GM12878 (cell line): ENCODE results near the gene TBPL2. TPM values are rescaled to one million over a fixed set of nuclear protein-coding genes. Genes with fewer than 3 reads are reported as not detected.

Experiments used
- ATAC-seq: fragments of 200-7000 bp; cut with Tn5 transposase; 3 replicates; pipeline ENCODE4 v1.9.1; 2020; ENCODE audit warnings: mild to moderate bottlenecking, moderate library complexity
- BruUV-seq: library from RNA; stranded (reverse); fragments of 400-500 nt; replicated peaks from 2 replicates; lab custom pipeline; 2021; lab: Mats Ljungman, UMichigan
- CTCF ChIA-PET: fragments of 300-600 bp; sonication (Branson Sonifier 250); formaldehyde crosslinking; extraction: SDS; loops from one replicate; lab custom pipeline; 2021; ENCODE audit warnings: inconsistent platforms; lab: Yijun Ruan, JAX
- POLR2A ChIA-PET: fragments of 350-600 bp; formaldehyde crosslinking; extraction: SDS; loops from one replicate; lab custom pipeline; 2021; ENCODE audit warnings: inconsistent platforms; lab: Charles Lee
- RAD21 ChIA-PET: fragments of 300-600 bp; sonication (Branson Sonifier 250); formaldehyde crosslinking; loops from one replicate; lab custom pipeline; 2023; ENCODE audit warnings: antibody characterized with exemption; ENCODE audit not compliant: unreplicated experiment; lab: Charles Lee
- SMC1A ChIA-PET: fragments of 300-600 bp; sonication (Branson Sonifier 250); formaldehyde crosslinking; loops from one replicate; lab custom pipeline; 2023; ENCODE audit not compliant: unreplicated experiment, uncharacterized antibody; lab: Charles Lee
- DNase-seq: peaks from one replicate; pipeline ENCODE4 v3.0.0-alpha.2; 2011; ENCODE audit warnings: low read depth, low spot score
- FAIRE-seq: peaks from 3 replicates; lab custom pipeline; 2011; peaks lifted over from hg19 to GRCh38; lab: Jason Lieb, UNC
- H2AFZ ChIP-seq: 2 replicates; pipeline ENCODE4 v1.6.0; 2011; ENCODE audit warnings: low read depth, low read length, control low read depth; ENCODE audit not compliant: control insufficient read depth
- H3K27ac ChIP-seq: 2 replicates; pipeline ENCODE4 v1.5.1; 2011; ENCODE audit warnings: control low read depth; ENCODE audit not compliant: control insufficient read depth, insufficient read depth
- H3K27me3 ChIP-seq, 2 experiments: replicated peaks in 1 of 2; 2 replicates each; pipeline versions ENCODE4 v1.6.0 to v1.6.1; 2011; ENCODE audit warnings: low read length in 1 of 2; ENCODE audit not compliant: control insufficient read depth in 2 of 2, insufficient read depth in 2 of 2
- H3K36me3 ChIP-seq, 2 experiments: 2 replicates each; pipeline ENCODE4 v1.5.1; 2011; ENCODE audit warnings: low read length in 1 of 2; ENCODE audit not compliant: control insufficient read depth in 2 of 2, insufficient read depth in 2 of 2
- H3K4me1 ChIP-seq: 2 replicates; pipeline ENCODE4 v1.6.1; 2011; ENCODE audit warnings: mild to moderate bottlenecking, low read length, moderate library complexity, mixed read lengths; ENCODE audit not compliant: control insufficient read depth, insufficient read depth
- H3K4me2 ChIP-seq: 2 replicates; pipeline ENCODE4 v1.6.0; 2011; ENCODE audit warnings: control low read depth; ENCODE audit not compliant: control insufficient read depth, insufficient read depth
- H3K4me3 ChIP-seq: fragments of 200-600 bp; sonication (generic); 2 replicates; pipeline ENCODE4 v1.5.1; 2016
- H3K79me2 ChIP-seq: 2 replicates; pipeline ENCODE4 v1.6.0; 2011; ENCODE audit warnings: low read length; ENCODE audit not compliant: control insufficient read depth, insufficient read depth
- H3K9ac ChIP-seq: 2 replicates; pipeline ENCODE4 v1.8.0; 2011; ENCODE audit warnings: low read length, control low read depth, mixed read lengths; ENCODE audit not compliant: control insufficient read depth, insufficient read depth
- H3K9me3 ChIP-seq: replicated peaks from 3 replicates; pipeline ENCODE4 v1.5.1; 2011; ENCODE audit warnings: mild to moderate bottlenecking, low read length; ENCODE audit not compliant: control insufficient read depth, insufficient read depth
- H4K20me1 ChIP-seq: 2 replicates; pipeline ENCODE4 v1.6.0; 2011; ENCODE audit not compliant: control insufficient read depth, insufficient read depth
- ASH2L ChIP-seq: fragments of 300-600, 200-600 bp; sonication (generic); IDR thresholded peaks from 2 replicates; pipeline ENCODE4 v1.6.1; 2017; ENCODE audit warnings: low read depth, mild to moderate bottlenecking, borderline replicate concordance
- BACH1 ChIP-seq: fragments of 450-650 bp; IDR thresholded peaks from 2 replicates; pipeline ENCODE4 v1.6.1; 2017; ENCODE audit warnings: mild to moderate bottlenecking, borderline replicate concordance
- BCLAF1 ChIP-seq: fragments of 450-650 bp; IDR thresholded peaks from 2 replicates; pipeline ENCODE4 v1.6.1; 2017; ENCODE audit warnings: antibody characterized with exemption, mild to moderate bottlenecking, moderate library complexity
- E2F4 ChIP-seq: IDR thresholded peaks from 2 replicates; pipeline ENCODE4 v1.6.1; 2012; ENCODE audit warnings: low read depth, low read length, improper control_type of control experiment
- EZH2 ChIP-seq: IDR thresholded peaks from 2 replicates; pipeline ENCODE4 v1.6.1; 2012; ENCODE audit warnings: low read depth, mild to moderate bottlenecking, control low read depth, inconsistent platforms, low read length, borderline replicate concordance; ENCODE audit not compliant: control insufficient read depth
- IRF5 ChIP-seq: fragments of 450-650 bp; IDR thresholded peaks from 2 replicates; pipeline ENCODE4 v1.6.1; 2017; ENCODE audit warnings: borderline replicate concordance
- KLF5 ChIP-seq: fragments of 450-650 bp; IDR thresholded peaks from 2 replicates; pipeline ENCODE4 v1.6.1; 2014; ENCODE audit warnings: mild to moderate bottlenecking; ENCODE audit not compliant: partially characterized antibody
- LARP7 ChIP-seq: fragments of 450-650 bp; IDR thresholded peaks from 2 replicates; pipeline ENCODE4 v1.6.1; 2017; ENCODE audit warnings: mild to moderate bottlenecking
- MEF2B ChIP-seq: fragments of 450-650 bp; IDR thresholded peaks from 2 replicates; pipeline ENCODE4 v1.6.1; 2018; ENCODE audit warnings: mild to moderate bottlenecking, moderate library complexity; ENCODE audit not compliant: partially characterized antibody, poor library complexity, severe bottlenecking
- MYC ChIP-seq: IDR thresholded peaks from 2 replicates; pipeline ENCODE4 v1.6.1; 2011; ENCODE audit warnings: mild to moderate bottlenecking, low read length, moderate library complexity, inconsistent platforms; ENCODE audit not compliant: insufficient read depth, insufficient replicate concordance, insufficient read length, severe bottlenecking
- NFXL1 ChIP-seq: fragments of 450-650 bp; IDR thresholded peaks from 2 replicates; pipeline ENCODE4 v1.6.1; 2017; ENCODE audit warnings: antibody characterized with exemption, mild to moderate bottlenecking, borderline replicate concordance
- POLR2AphosphoS2 ChIP-seq: IDR thresholded peaks from 2 replicates; pipeline ENCODE4 v1.6.1; 2011; ENCODE audit warnings: low read depth, mild to moderate bottlenecking, low read length, improper control_type of control experiment, moderate library complexity
- RB1 ChIP-seq: fragments of 450-650 bp; formaldehyde crosslinking; IDR thresholded peaks from 2 replicates; pipeline ENCODE4 v1.6.1; 2017; ENCODE audit warnings: mild to moderate bottlenecking, borderline replicate concordance
- SPI1 ChIP-seq: IDR thresholded peaks from 2 replicates; pipeline ENCODE4 v1.6.1; 2011; ENCODE audit warnings: low read depth, mild to moderate bottlenecking, low read length, moderate library complexity, borderline replicate concordance; ENCODE audit not compliant: insufficient read depth
- STAT1 ChIP-seq: fragments of 450-650 bp; conservative IDR thresholded peaks from 2 replicates; pipeline ENCODE4 v1.6.1; 2014; ENCODE audit warnings: antibody characterized with exemption, mild to moderate bottlenecking
- TAF1 ChIP-seq: IDR thresholded peaks from 2 replicates; pipeline ENCODE4 v1.6.1; 2011; ENCODE audit warnings: mild to moderate bottlenecking, low read depth, low read length, borderline replicate concordance
- WRNIP1 ChIP-seq: IDR thresholded peaks from 2 replicates; pipeline ENCODE4 v1.6.1; 2011; ENCODE audit warnings: low read depth, low read length, improper control_type of control experiment, borderline replicate concordance
- WGBS: methylation state at CpG from one replicate; pipeline ENCODE4 v1.1.6; 2016; ENCODE audit warnings: low lambda C conversion rate; ENCODE audit not compliant: insufficient replicate concordance, insufficient coverage; ENCODE audit errors: missing lambda C conversion rate; 5-methylcytosine and 5-hydroxymethylcytosine counted together
- in situ Hi-C: fragments of 300-500 bp; cut with MboI; formaldehyde crosslinking; loops from 9 replicates; pipeline ENCODE4 v1.14.3; 2018; ENCODE audit warnings: mixed read lengths
- intact Hi-C: fragments of 100-400 bp; cut with micrococcal nuclease; formaldehyde crosslinking; loops from one replicate; pipeline ENCODE4 v1.14.2; 2022; ENCODE audit not compliant: unreplicated experiment
- polyA plus RNA-seq, 11 experiments: library from polyadenylated mRNA; depleted of rRNA in 4 of 11; unstranded in 6 of 11; stranded (reverse) in 5 of 11; fragments of >200 nt; fragmentation: Nextera tagmentation in 4 of 11; fragmentation: Illumina TruSeq in 1 of 11; extraction: Ambion mirVana in 4 of 11; extraction: Trizol in 1 of 11; gene quantifications; 1 replicate in 1 of 11; 2 replicates in 10 of 11; pipeline versions ENCODE4 v1.2.1 to v1.2.3, GENCODE V29; 2011 to 2016; ENCODE audit warnings: inconsistent platforms in 2 of 11, missing spikeins in 2 of 11, low read depth in 1 of 11
- total RNA-seq, 4 experiments: library from RNA; depleted of rRNA in 3 of 4; stranded (reverse); fragments of >200 nt in 3 of 4; fragmentation: Illumina TruSeq in 1 of 4; extraction: Trizol in 1 of 4; gene quantifications; 2 replicates each; pipeline versions ENCODE4 v1.2.1 to v1.2.3, GENCODE V29; 2013 to 2021

Gene TBPL2
- total and polyA plus RNA-seq, 10 of the 15 experiments (the other 5 are each of a cell fraction or from before 2014, with no cell fraction given) = 0.41 TPM; not detected in 9

- intact Hi-C loops = no loop called here
- POLR2A ChIA-PET = interaction anchor here (0.6 kb wide), 1 partner anchor 109 kb away, joined by 7 read pairs; no protein-coding TSS in a partner anchor
Observed at GRCh38 chr14:55372423-55372822, 68.0 kb downstream of the TBPL2 start.

More at GRCh38 chr14:55372423-55372822, 68.0 kb downstream of the TBPL2 start:
- in situ Hi-C loops = no loop called here
- RAD21 ChIA-PET = interaction anchor here (1.0 to 2.0 kb wide), 2 partner anchors 17 to 102 kb away, joined by 4 to 5 read pairs; no protein-coding TSS in a partner anchor
- H3K4me1 ChIP-seq = peaks cover 6% of the 10 kb centered on the region; the same call in 1 of the 2 replicates
- no peak for TF ChIP-seq STAT1
- TF ChIP-seq ASH2L = no peak
- no peak for TF ChIP-seq KLF5
- no peak for TF ChIP-seq NFXL1
- no peak for TF ChIP-seq IRF5
- TF ChIP-seq MEF2B = no peak
- TF ChIP-seq LARP7 = no peak
- no peak for TF ChIP-seq BCLAF1
- TF ChIP-seq SPI1 = no peak
- no peak for TF ChIP-seq TAF1
- no peak for TF ChIP-seq WRNIP1
- no peak for TF ChIP-seq RB1
- TF ChIP-seq BACH1 = no peak
- no peak for TF ChIP-seq MYC
- TF ChIP-seq E2F4 = no peak
- TF ChIP-seq EZH2 = no peak
- TF ChIP-seq POLR2AphosphoS2 = no peak
- TF ChIP-seq, all 136 proteins: peak for 0
- FAIRE-seq = no peak
- ATAC-seq = no peak
- H3K4me2 ChIP-seq = no peak overlapping the region
- SMC1A ChIA-PET = interaction anchor here (1.1 to 2.3 kb wide), 3 partner anchors 12 to 40 kb away, joined by 3 to 5 read pairs (median 5); partner anchors contain the start of gene ATG14
- no peak overlapping the region for H3K9ac ChIP-seq
- no peaks in the 10 kb centered on the region for H3K9me3 ChIP-seq
- no peak for DNase-seq
- H4K20me1 ChIP-seq = no peaks in the 10 kb centered on the region
- peaks cover 0 to 11% of the 10 kb centered on the region in 2 experiments; a peak in 1 of 4 replicates for H3K36me3 ChIP-seq
- CTCF ChIA-PET = interaction anchor here (0.8 to 3.2 kb wide), 7 partner anchors 11 to 100 kb away, joined by 3 to 12 read pairs (median 3); no protein-coding TSS in a partner anchor
- no peaks in the 10 kb centered on the region for H3K79me2 ChIP-seq
- 83% methylated on average over 1 of the region's 1 CpG for WGBS
- BruUV-seq = no TSS peak
- no peaks in the 10 kb centered on the region for H3K27me3 ChIP-seq
- H3K27ac ChIP-seq = no peak overlapping the region
- no peak overlapping the region for H3K4me3 ChIP-seq
- no peak overlapping the region for H2AFZ ChIP-seq
